HG02973 (cell line): ENCODE results near the gene PRPSAP1.
"Not testable (repeated sequence)": the region's sequence is repeated elsewhere in the genome, so short reads cannot be mapped to it uniquely, and the experiment has no call there.

Source experiments
- ATAC-seq: cut with Tn5 transposase; IDR thresholded peaks from one replicate; pipeline ENCODE4 v1.9.1; 2021; ENCODE audit warnings: moderate library complexity; ENCODE audit not compliant: unreplicated experiment

PRPSAP1 gene

GRCh38 chr17:76360461-76360860 is 6.7 kb upstream of the PRPSAP1 start:
- ATAC-seq = no peak

- not testable (repeated sequence) for ATAC-seq
Measured at GRCh38 chr17:76359776-76360175, 6.1 kb upstream of the PRPSAP1 start.

GRCh38 chr17:76359375-76359774 is 5.7 kb upstream of the PRPSAP1 start:
- ATAC-seq = no peak

- no peak for ATAC-seq
Measured at GRCh38 chr17:76357597-76358158, 4.0 kb upstream of the PRPSAP1 start.

GRCh38 chr17:76356803-76357456 is 3.2 kb upstream of the PRPSAP1 start:
- no peak for ATAC-seq

- no peak for ATAC-seq
Measured at GRCh38 chr17:76354747-76355310, 1.1 kb upstream of the PRPSAP1 start.

- ATAC-seq = no peak
Measured at GRCh38 chr17:76354317-76354729, 607 bp upstream of the PRPSAP1 start.

GRCh38 chr17:76353004-76353598 is 615 bp downstream of the PRPSAP1 start:
- peak; percentile 16 for ATAC-seq

GRCh38 chr17:76351526-76352071 is 2.1 kb downstream of the PRPSAP1 start:
- no peak for ATAC-seq

- no peak for ATAC-seq
Measured at GRCh38 chr17:76350463-76350862, 3.3 kb downstream of the PRPSAP1 start.

- ATAC-seq = not testable (repeated sequence)
Measured at GRCh38 chr17:76346936-76347335, 6.8 kb downstream of the PRPSAP1 start.

GRCh38 chr17:76345377-76345974 is 8.2 kb downstream of the PRPSAP1 start:
- ATAC-seq = no peak

GRCh38 chr17:76343106-76343505 is 10.6 kb downstream of the PRPSAP1 start:
- no peak for ATAC-seq

- ATAC-seq = no peak
Measured at GRCh38 chr17:76341301-76341700, 12.4 kb downstream of the PRPSAP1 start.

GRCh38 chr17:76337413-76337777 is 16.3 kb downstream of the PRPSAP1 start:
- no peak for ATAC-seq

GRCh38 chr17:76336756-76337412 is 16.8 kb downstream of the PRPSAP1 start:
- no peak for ATAC-seq

GRCh38 chr17:76335716-76336381 is 17.9 kb downstream of the PRPSAP1 start:
- no peak for ATAC-seq

- no peak for ATAC-seq
Measured at GRCh38 chr17:76333673-76334505, 19.8 kb downstream of the PRPSAP1 start.

- ATAC-seq = no peak
Measured at GRCh38 chr17:76331083-76331482, 22.6 kb downstream of the PRPSAP1 start.

- ATAC-seq = no peak
Measured at GRCh38 chr17:76329664-76330063, 24.1 kb downstream of the PRPSAP1 start.
